HG03045 (cell line): ENCODE measurements around the gene RPA1.
A peak's percentile ranks its signal among the peaks of the same experiment; 100 is the strongest.
"Not testable (repeated sequence)": the region's sequence is repeated elsewhere in the genome, so short reads cannot be mapped to it uniquely, and the experiment has no call there.

ENCODE experiments used
- ATAC-seq: cut with Tn5 transposase; IDR thresholded peaks from one replicate; pipeline ENCODE4 v1.9.1; 2021; ENCODE audit warnings: mild to moderate bottlenecking, moderate library complexity; ENCODE audit not compliant: unreplicated experiment

The RPA1 gene

GRCh38 chr17:1829592-1830257, at the start of gene RPA1, which contains the start of gene SMYD4:
Gene RPA1, plus strand, starts transcription at chr17:1830005. Its CDS starts 89 bp downstream, at chr17:1830094.
Gene SMYD4, minus strand, starts transcription at chr17:1829902. Its CDS starts 1,908 bp downstream, at chr17:1827994.
- peak; percentile 90 for ATAC-seq

GRCh38 chr17:1782171-1782567, 47.6 kb upstream of the RPA1 start:
- no peak for ATAC-seq

DNA sequence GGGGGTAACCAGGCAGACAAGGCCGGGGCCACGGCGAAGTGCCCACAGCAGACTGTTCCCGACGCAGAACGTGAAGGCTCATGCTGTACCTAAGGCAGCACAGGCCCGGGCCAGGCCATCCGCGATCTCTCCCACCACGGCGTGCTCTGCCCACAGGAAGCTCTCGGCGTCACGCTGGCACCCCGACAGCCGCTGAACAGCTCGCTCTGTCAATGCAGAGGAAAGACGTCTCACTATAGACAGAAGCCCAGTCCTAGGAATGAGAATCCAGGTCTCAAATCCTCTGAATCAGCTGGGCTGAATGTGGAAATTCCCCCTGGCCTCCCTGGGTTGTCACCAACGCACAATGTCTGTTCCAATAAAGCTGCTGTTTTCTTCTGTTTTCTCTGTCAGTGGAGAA, 46.5 kb upstream of the RPA1 start:
- no peak for ATAC-seq

DNA sequence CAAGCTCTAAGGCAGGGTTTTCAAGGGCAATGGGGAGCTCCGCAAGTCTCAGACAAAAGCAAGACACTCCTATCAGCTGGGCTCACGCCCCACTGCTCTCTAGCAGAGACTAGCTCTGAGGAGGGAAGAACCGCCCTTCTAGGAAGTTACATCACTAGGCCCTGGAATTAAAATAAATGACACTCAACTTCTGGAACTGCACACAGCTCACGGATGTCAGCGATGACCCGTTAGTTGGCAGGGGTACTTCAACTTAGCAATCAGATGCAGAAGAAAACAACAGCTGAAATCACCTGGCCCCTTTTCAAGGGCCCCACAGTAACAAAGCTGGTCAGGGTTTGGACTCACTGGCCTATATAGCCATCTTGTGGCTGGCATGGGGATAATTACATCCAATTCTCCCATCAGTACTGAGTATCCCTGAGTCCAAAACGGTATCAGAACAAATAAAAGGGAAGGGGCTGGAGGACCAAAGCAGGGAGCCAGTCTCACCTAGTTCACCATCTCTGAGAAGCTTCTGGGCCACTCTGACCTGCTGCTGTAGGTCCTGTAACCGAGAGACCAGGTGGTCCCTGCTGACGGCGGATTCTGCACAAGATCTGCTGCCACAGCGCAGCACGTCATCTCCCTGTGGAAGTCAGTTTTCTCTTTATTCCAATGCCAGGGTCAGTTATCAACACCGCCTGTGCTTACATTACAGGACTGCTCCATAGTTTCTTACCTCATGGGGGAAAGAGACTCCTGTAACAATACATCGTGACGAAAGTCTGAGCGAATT, 45.8 kb upstream of the RPA1 start:
- ATAC-seq = no peak

DNA sequence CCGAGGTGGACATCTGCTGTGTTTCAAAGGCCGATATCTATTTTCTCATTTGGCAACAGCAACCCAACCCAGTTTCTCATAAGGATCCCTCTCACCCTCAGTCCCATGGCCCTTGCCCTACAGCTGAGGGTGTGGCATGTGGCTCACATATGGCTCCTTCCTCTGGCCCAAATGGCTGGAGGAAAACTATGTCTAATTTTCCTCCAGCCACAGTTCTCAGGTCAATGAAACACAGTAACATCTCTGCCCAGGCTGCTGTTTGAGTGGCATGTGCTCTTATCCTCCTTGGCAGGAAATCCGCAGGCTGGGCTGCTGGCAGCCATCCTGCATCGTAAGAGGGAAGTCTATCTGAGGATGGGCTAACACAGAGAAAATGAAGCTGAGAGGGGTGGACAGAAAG, 43.9 kb upstream of the RPA1 start:
- no peak for ATAC-seq

GRCh38 chr17:1786708-1787107, 43.1 kb upstream of the RPA1 start:
- no peak for ATAC-seq

DNA sequence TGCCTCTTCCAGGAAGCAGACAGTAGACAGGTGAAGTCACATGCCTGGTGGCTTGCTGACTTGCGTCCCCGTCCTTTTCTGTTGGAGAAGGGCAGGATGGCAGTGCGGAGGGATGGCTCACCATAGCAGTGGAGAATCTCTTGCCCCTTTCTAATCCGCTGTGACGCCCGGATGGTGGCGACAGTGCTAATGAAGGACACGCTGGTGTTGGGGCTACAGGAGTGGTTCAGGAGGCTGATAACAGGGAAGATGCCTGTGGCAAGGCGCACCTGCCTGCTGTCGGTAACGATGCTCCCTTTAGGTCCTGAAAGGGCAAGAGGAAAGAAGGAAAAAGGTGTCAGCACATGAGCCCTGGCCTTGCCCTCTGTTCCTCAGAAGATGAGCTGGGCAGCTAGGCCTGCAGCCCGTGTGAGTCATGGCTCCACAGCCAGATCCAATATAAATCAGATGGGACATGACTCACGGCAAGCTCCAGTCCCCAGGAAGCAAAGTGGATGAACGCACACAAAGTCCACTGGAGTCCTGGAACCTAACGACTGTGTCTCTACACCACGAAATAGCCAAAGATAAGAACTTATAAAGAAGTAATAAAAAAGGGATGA, 42.4 kb upstream of the RPA1 start:
- no peak for ATAC-seq

- no peak for ATAC-seq
These were observed 39.9 kb upstream of the RPA1 start for GRCh38 chr17:1789936-1790335.

GRCh38 chr17:1792495-1793446, 37.0 kb upstream of the RPA1 start:
- no peak for ATAC-seq

DNA sequence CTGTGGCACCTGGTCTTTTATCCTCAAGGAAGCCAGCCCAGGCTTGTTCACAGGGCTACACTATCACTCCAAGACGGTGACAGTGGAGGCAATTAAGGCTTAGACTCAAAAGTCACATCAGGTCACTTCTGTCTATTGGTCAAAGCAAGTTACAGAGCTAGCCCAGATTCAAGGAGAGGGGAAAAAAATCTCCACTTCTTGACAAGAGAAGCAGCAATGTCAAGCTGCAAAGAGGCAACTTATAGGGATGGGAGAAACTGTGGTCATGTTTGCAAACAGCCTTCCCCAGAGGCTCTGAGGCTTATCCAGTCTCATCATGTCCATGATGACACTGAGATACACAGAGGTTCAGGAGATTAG, 36.4 kb upstream of the RPA1 start:
- no peak for ATAC-seq

DNA sequence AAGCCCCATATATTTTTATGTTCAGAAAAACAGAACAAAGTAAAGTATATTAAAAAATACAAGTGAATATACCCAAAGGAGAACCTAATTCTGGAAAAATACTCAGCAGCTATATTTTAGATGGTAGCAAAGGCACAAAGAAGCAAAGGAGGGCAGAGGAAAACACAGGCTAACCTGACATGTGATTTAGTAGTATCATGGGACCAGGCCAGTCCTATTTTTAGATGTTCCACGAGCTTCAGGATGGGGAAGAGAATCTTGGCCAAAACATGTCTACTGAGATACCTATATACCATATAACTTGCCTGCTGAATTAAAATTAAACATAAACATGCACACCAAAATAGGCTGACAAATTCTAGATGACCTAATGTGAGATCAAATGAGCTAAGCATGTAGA, 33.0 kb upstream of the RPA1 start:
- no peak for ATAC-seq

GRCh38 chr17:1797323-1797722, 32.5 kb upstream of the RPA1 start:
- no peak for ATAC-seq

- ATAC-seq = not testable (repeated sequence)
These were observed 32.0 kb upstream of the RPA1 start for GRCh38 chr17:1797846-1798245.

DNA sequence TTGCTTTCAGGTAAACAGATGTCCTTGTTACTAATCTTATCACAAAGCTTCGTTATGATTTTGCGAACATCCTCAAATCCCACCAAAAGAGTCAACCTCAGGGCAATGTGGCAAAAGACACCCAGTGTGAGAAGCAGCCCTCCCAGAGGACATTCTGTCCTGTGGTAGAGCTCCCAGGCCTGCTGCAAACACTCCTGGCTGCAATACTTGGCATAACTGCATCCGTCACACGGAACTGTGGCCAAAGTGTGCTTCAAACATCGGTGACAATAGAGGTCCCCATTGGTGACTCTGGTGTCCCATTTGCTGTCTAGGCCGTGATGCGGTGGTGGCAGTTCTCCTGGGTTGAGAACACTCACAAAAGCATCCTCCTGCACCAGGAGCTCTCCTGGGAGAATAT, 29.6 kb upstream of the RPA1 start:
- no peak for ATAC-seq

DNA sequence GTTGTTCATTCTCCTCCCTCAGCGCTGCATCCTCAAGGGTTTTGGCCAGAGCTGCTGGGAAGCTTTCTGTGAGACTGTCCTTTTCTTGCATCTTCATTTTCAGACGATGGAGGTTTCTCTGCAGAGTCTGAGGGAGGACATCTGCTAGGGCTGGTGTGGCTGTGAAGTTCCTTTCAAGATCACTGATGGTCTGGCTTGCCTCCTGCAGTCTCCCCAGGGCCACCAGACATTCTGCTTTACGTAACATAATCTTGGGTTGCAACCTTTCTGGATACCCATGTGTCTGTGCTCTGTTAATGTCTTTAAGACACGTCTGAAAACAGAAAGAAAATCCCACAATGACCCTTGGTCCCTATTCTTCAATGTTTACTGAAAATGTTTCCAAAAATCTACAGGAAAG, 29.1 kb upstream of the RPA1 start:
- no peak for ATAC-seq

- ATAC-seq = no peak
These were observed 27.4 kb upstream of the RPA1 start for GRCh38 chr17:1802429-1802828.

DNA sequence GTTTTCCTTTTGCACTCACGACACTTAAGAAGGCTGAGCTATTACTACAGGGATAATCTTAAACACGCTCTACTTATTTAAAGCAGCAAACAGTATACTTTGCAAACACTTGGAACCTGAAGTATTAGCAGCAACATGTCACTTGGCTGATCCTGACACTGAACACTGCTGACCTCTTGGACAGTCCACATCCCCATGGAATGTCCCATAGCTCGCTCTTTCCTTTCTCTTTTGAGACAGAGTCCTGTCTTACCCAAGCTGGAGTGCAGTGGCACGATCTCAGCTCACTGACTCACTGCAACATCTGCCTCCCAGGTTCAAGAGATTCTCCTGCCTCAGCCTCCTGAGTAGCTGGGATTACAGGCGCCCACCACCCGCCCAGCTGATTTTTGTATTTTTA, 26.5 kb upstream of the RPA1 start:
- no peak for ATAC-seq

DNA sequence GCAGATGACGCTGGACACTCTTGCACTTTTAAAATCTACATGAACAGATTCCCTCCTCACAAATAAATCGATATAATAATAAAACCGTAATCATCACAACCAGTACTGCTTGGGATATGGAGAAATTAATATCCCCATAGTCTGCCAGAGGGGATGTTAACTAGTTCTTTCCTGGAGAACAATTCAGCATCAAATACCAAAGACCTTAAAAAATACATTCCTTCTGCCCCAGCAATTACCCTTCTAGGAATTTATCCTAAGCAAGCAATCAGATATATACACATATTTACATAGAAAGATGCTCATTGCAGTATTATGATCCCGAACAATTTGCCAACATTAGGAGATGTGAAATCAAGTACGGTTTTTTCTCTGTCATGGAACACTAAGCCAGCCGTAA, 21.9 kb upstream of the RPA1 start:
- no peak for ATAC-seq

- ATAC-seq = no peak
These were observed 21.2 kb upstream of the RPA1 start for GRCh38 chr17:1808644-1809043.

- ATAC-seq = not testable (repeated sequence)
These were observed 20.0 kb upstream of the RPA1 start for GRCh38 chr17:1809815-1810214.
